Stomach (tissue), 4 donors: ENCODE results near the gene IQSEC1.

ENCODE experiments used
- EP300 ChIP-seq: sonication (generic); formaldehyde crosslinking; IDR thresholded peaks from one replicate; pipeline ENCODE4 v1.6.1; 2017; ENCODE audit warnings: antibody characterized with exemption
- TF ChIP-seq, protein P1 (sequence below), 7 experiments: fragments of 450-650 bp in 4 of 7; fragments of 200-600 bp in 3 of 7; sonication (generic) in 3 of 7; IDR thresholded peaks; one replicate each; pipeline ENCODE4 v1.5.1; 2016 to 2019; ENCODE audit warnings: antibody characterized with exemption in 7 of 7, control low read depth in 2 of 7, mild to moderate bottlenecking in 1 of 7

DNA sequence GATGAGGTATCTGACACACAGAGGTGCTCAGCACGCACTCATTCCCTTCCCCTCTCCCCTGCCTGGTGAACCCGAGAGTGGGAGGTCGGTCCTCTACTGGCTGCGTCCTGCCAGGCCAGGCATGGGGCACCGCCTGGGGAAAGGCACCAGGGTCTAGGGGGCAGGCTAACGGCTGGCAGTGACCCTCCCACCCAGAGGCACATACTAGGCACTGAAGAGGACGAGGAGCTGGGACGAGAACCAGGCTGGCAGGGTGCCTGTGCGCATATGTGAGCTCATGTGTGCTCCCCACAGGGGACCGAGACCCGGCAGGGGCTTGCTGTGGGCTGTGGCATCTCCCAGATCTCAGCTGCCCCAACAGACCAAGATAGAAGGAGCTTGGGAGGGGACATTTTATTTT is 86.7 kb downstream of the IQSEC1 start:
- TF ChIP-seq, protein P1, sequence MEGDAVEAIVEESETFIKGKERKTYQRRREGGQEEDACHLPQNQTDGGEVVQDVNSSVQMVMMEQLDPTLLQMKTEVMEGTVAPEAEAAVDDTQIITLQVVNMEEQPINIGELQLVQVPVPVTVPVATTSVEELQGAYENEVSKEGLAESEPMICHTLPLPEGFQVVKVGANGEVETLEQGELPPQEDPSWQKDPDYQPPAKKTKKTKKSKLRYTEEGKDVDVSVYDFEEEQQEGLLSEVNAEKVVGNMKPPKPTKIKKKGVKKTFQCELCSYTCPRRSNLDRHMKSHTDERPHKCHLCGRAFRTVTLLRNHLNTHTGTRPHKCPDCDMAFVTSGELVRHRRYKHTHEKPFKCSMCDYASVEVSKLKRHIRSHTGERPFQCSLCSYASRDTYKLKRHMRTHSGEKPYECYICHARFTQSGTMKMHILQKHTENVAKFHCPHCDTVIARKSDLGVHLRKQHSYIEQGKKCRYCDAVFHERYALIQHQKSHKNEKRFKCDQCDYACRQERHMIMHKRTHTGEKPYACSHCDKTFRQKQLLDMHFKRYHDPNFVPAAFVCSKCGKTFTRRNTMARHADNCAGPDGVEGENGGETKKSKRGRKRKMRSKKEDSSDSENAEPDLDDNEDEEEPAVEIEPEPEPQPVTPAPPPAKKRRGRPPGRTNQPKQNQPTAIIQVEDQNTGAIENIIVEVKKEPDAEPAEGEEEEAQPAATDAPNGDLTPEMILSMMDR (IDR thresholded peaks at IDR 0.05): no peak
- no peak for TF ChIP-seq EP300
